GM12875 (cell line): ENCODE results near the gene SEMA4A.

ENCODE experiments used
- H3K4me3 ChIP-seq: one replicate; pipeline ENCODE4 v1.5.1; 2011; ENCODE audit warnings: low read depth, low read length, control low read depth
- TF ChIP-seq, protein P1 (sequence below): IDR thresholded peaks from 2 replicates; pipeline ENCODE4 v1.5.1; 2011; ENCODE audit warnings: low read depth, mild to moderate bottlenecking, control low read depth, inconsistent platforms, low read length, moderate library complexity, borderline replicate concordance; ENCODE audit not compliant: insufficient read depth

Gene SEMA4A

DNA sequence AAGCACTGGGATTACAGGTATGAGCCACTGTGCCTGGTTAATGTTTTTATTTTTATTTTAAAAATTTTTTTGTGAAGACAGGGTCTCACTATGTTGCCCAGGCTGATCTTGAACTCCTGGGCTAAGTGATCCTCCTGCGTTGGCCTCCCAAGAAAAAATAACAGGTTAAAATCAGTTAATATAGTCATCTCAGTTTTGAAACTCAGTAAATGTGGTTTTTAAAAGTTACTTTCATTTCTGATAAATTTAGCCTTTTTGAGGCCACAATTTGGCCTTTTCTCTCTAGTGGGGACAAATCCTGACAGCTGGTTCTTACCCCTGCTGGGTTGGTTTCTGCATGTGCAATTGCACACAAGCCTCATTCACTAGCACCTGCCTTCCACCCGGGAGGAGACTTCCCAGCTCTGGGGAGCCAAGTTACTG is 72.7 kb downstream of the SEMA4A start:
- H3K4me3 ChIP-seq = no peak overlapping the region

DNA sequence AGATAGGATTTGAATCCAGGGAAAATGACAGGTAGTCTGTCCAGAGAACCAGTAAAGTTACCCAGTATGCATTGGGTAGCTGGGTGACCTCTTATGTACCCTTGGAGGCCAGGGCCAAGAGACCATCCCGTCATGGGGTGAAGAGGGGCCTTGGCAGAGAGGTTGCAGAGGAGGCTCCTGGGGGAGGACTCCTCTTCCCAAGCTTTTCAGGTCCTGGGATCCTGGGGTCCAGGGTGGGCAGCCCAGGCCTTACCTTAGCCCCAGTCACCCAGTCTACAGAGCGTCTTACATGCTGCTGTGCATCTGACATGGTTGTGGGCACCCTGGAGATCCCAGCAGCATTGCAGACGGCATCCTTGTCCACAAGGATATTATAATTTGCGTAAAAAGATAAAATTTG is 73.4 kb downstream of the SEMA4A start:
- no peak overlapping the region for H3K4me3 ChIP-seq
- TF ChIP-seq, protein P1, sequence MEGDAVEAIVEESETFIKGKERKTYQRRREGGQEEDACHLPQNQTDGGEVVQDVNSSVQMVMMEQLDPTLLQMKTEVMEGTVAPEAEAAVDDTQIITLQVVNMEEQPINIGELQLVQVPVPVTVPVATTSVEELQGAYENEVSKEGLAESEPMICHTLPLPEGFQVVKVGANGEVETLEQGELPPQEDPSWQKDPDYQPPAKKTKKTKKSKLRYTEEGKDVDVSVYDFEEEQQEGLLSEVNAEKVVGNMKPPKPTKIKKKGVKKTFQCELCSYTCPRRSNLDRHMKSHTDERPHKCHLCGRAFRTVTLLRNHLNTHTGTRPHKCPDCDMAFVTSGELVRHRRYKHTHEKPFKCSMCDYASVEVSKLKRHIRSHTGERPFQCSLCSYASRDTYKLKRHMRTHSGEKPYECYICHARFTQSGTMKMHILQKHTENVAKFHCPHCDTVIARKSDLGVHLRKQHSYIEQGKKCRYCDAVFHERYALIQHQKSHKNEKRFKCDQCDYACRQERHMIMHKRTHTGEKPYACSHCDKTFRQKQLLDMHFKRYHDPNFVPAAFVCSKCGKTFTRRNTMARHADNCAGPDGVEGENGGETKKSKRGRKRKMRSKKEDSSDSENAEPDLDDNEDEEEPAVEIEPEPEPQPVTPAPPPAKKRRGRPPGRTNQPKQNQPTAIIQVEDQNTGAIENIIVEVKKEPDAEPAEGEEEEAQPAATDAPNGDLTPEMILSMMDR = no peak

More for the DNA sequence above, 72.7 kb downstream of the SEMA4A start:
- TF ChIP-seq, protein P1 = no peak
